Smooth muscle cell (in vitro differentiated cells): Measurements from ENCODE around the gene THAP4. TPM values are rescaled to one million over a fixed set of nuclear protein-coding genes. Genes with fewer than 3 reads are reported as not detected.

ENCODE experiments used
- DNase-seq: peaks from one replicate; lab custom pipeline; 2025; ENCODE audit not compliant: unreplicated experiment; lab: John Stamatoyannopoulos, UW
- H2AFZ ChIP-seq: fragments of 200-600 bp; sonication (generic); 2 replicates; pipeline ENCODE4 v1.6.0; 2016; ENCODE audit warnings: antibody characterized with exemption, low read depth, mild to moderate bottlenecking
- H3F3A ChIP-seq: fragments of 200-600 bp; sonication (generic); 2 replicates; pipeline ENCODE4 v1.6.0; 2017; ENCODE audit warnings: antibody characterized with exemption, low read depth
- H3K27ac ChIP-seq: fragments of 200-600 bp; sonication (generic); 2 replicates; pipeline ENCODE4 v1.5.1; 2016; ENCODE audit warnings: low read depth, mild to moderate bottlenecking
- H3K27me3 ChIP-seq: fragments of 200-600 bp; sonication (generic); 2 replicates; pipeline ENCODE4 v1.6.1; 2016; ENCODE audit warnings: low read depth, mild to moderate bottlenecking
- H3K36me3 ChIP-seq: fragments of 200-600 bp; sonication (generic); 2 replicates; pipeline ENCODE4 v1.5.1; 2016; ENCODE audit warnings: low read depth
- H3K4me1 ChIP-seq: fragments of 200-600 bp; sonication (generic); 2 replicates; pipeline ENCODE4 v1.5.1; 2016; ENCODE audit warnings: low read depth
- H3K4me2 ChIP-seq: fragments of 200-600 bp; sonication (generic); 2 replicates; pipeline ENCODE4 v1.6.0; 2016; ENCODE audit warnings: mild to moderate bottlenecking
- H3K4me3 ChIP-seq: fragments of 200-600 bp; sonication (generic); 2 replicates; pipeline ENCODE4 v1.5.1; 2016; ENCODE audit warnings: mild to moderate bottlenecking
- H3K79me2 ChIP-seq: fragments of 200-600 bp; sonication (generic); 2 replicates; pipeline ENCODE4 v1.6.0; 2016; ENCODE audit warnings: low read depth, mild to moderate bottlenecking
- H3K9ac ChIP-seq: fragments of 200-600 bp; sonication (generic); 2 replicates; pipeline ENCODE4 v1.6.0; 2016; ENCODE audit warnings: low read depth
- H3K9me3 ChIP-seq: fragments of 200-600 bp; sonication (generic); replicated peaks from 2 replicates; pipeline ENCODE4 v1.5.1; 2016; ENCODE audit warnings: low read depth
- H4K20me1 ChIP-seq: fragments of 200-600 bp; sonication (generic); 2 replicates; pipeline ENCODE4 v1.6.0; 2016; ENCODE audit warnings: low read depth
- CTCF ChIP-seq: fragments of 200-600 bp; sonication (generic); IDR thresholded peaks from 2 replicates; pipeline ENCODE4 v1.5.1; 2017; ENCODE audit warnings: borderline replicate concordance, mild to moderate bottlenecking, antibody characterized with exemption; ENCODE audit not compliant: insufficient read depth, poor library complexity, severe bottlenecking
- WGBS: methylation state at CpG from one replicate; pipeline ENCODE4 v1.1.7; 2016; ENCODE audit warnings: low lambda C conversion rate; 5-methylcytosine and 5-hydroxymethylcytosine counted together
- polyA plus RNA-seq: library from polyadenylated mRNA; unstranded; fragments of >200 nt; fragmentation: Nextera tagmentation; extraction: Ambion mirVana; gene quantifications from 2 replicates; pipeline ENCODE4 v1.2.1, GENCODE V29; 2016
- total RNA-seq: library from RNA; depleted of rRNA; stranded (reverse); fragments of >200 nt; gene quantifications from 2 replicates; pipeline ENCODE4 v1.2.3, GENCODE V29; 2014

Gene THAP4
- total and polyA plus RNA-seq, 2 experiments from 2014 or later = 23.1 to 38.8 TPM

DNA sequence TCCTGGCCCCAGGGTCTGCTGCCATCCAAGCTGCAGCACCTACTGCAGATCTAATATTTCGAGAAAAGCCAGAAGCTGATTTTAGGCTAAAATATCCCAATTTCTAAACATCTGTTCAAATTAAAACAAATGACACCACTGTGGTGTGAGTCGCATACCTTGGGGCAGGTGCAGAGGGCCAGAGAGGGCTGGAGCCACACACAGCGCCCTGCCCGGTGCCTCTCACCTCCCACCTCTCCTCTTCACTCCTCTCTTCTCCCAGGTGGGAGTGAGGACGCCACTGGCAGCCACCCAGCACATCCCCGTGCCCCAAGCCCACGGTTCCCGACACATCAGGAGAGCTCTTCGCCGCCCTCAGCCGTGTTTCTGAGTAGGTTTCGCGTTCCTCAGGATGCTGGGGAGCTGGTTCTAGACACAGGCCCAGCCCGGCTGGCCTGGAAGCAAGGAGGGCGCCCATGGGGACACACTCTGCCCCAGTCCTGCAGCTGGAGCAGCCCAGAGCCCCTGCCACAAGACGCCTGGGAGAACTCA, 21.4 kb downstream of the THAP4 start:
- H3K36me3 ChIP-seq = no peaks in the 10 kb centered on the region
- no peak for DNase-seq
- H3K9ac ChIP-seq = no peak overlapping the region
- H3K9me3 ChIP-seq = no peaks in the 10 kb centered on the region
- no peak overlapping the region for H2AFZ ChIP-seq
- no peak overlapping the region for H3K4me3 ChIP-seq
- WGBS = 93% methylated on average over 16 of the region's 16 CpGs
- no peak overlapping the region for H3K27ac ChIP-seq
- no peaks in the 10 kb centered on the region for H3K27me3 ChIP-seq
- peaks cover 51% of the 10 kb centered on the region for H3K79me2 ChIP-seq
- peaks cover 30% of the 10 kb centered on the region for H4K20me1 ChIP-seq
- H3K4me1 ChIP-seq = no peaks in the 10 kb centered on the region
- peaks cover 7% of the 10 kb centered on the region for H3F3A ChIP-seq
- no peak for TF ChIP-seq CTCF
- H3K4me2 ChIP-seq = no peak overlapping the region

- peaks cover 51% of the 10 kb centered on the region for H3K79me2 ChIP-seq
- peaks cover 8% of the 10 kb centered on the region for H3F3A ChIP-seq
- no peak overlapping the region for H3K4me2 ChIP-seq
- no peaks in the 10 kb centered on the region for H3K27me3 ChIP-seq
- no peak for TF ChIP-seq CTCF
- no peak for DNase-seq
- no peaks in the 10 kb centered on the region for H3K4me1 ChIP-seq
- no peak overlapping the region for H3K27ac ChIP-seq
- H4K20me1 ChIP-seq = peaks cover 30% of the 10 kb centered on the region
- WGBS = 90% methylated on average over 11 of the region's 11 CpGs
- H3K9me3 ChIP-seq = no peaks in the 10 kb centered on the region
- H3K36me3 ChIP-seq = no peaks in the 10 kb centered on the region
- no peak overlapping the region for H2AFZ ChIP-seq
- no peak overlapping the region for H3K9ac ChIP-seq
- no peak overlapping the region for H3K4me3 ChIP-seq
These were observed 21.9 kb downstream of the THAP4 start for GRCh38 chr2:241615041-241615440.

DNA sequence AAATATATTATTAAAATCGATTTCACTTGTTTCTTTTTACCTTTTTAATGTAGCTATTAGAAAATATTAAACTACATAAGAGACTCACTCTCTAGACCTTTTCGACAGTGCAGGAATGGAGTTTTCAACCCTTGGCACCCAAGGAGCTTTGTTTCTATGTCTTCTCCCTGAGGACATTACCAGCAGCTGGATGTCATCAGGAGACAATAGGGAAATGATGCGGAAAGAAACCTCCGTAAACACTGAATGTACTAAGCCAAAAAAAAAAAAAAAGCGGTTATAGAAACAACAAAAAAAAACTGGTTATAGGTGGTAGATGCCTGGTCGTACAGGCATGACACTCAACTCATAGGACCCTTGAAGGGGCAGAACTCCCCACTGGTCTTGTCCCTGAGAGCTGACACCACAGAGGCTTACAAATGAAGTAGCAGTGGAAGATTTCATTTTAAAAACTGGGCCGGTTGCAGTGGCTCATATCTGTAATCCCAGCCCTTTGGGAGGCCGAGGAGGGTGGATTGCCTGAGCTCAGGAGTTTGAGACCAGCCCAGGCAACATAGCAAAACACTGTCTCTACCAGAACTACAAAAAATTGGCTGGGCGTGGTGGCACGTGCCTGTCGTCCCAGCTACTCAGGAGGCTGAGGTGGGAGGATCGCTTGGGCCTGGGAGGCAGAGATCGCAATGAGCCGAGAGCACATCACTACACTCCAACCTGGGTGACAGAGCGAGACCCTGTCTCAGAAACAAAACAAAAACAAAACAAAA, 23.8 kb downstream of the THAP4 start:
- no peak for DNase-seq
- Histone ChIP-seq H3K4me2 (no peak overlapping the region), H3K4me3 (no peak overlapping the region), H3F3A (peaks cover 5% of the 10 kb centered on the region), H3K36me3 (no peaks in the 10 kb centered on the region), H3K27ac (no peak overlapping the region), H4K20me1 (peaks cover 31% of the 10 kb centered on the region), H3K27me3 (no peaks in the 10 kb centered on the region), H3K4me1 (peaks cover 5% of the 10 kb centered on the region), H2AFZ (no peak overlapping the region), H3K9ac (no peak overlapping the region), H3K9me3 (no peaks in the 10 kb centered on the region), H3K79me2 (peaks cover 48% of the 10 kb centered on the region)
- WGBS = 92% methylated on average over 15 of the region's 15 CpGs
- no peak for TF ChIP-seq CTCF
